Activated T-cell treated with anti-CD3 and anti-CD28 coated beads for 1 hour (primary cell): ENCODE data around the gene LEF1.
"Not testable (repeated sequence)": the region's sequence is repeated elsewhere in the genome, so short reads cannot be mapped to it uniquely, and the experiment has no call there.

Experiments
- DNase-seq: peaks from one replicate; pipeline ENCODE4 v3.0.0-alpha.2; 2020; ENCODE audit warnings: low read depth

Gene LEF1

GRCh38 chr4:108058685-108059440 lies 109.9 kb downstream of the LEF1 start:
- no peak for DNase-seq

DNA sequence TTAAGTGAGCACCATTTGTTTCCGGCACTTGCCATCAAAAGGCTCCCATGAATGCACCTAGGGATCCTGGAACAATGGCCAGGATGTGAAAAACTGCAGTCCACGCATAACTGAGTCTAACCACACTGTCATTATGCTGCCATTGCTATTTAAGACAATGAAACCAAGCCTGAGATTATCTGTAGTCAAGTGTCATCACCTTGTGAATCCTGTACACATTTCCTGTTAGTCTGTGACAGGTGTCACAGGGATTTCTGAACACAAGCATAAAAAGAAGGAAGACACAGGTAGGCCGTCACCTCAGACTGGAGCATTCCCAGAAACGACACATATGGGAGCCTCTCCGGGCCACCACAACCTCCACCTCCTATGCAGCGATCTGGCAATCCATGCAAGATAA lies 112.3 kb downstream of the LEF1 start:
- DNase-seq, result no peak

DNA sequence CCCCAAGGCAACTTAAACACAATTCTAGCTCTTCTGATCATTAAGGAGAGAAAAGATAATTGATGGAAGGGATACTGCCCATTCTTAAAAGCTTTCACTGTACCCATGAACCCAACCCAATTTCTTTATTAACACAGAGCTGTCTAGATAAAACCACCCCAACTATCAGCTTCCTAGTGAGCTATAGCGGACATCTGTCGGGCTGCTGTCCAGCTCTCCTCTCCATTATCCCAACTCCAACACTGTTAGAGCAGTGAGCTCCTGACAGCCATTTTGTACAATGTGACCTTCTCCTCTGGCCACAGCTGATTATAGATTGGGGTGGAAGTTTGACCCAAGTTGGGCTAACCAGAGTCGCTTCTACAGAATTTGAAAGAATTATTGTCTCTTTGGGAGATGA lies 112.9 kb downstream of the LEF1 start:
- DNase-seq, result no peak

DNA sequence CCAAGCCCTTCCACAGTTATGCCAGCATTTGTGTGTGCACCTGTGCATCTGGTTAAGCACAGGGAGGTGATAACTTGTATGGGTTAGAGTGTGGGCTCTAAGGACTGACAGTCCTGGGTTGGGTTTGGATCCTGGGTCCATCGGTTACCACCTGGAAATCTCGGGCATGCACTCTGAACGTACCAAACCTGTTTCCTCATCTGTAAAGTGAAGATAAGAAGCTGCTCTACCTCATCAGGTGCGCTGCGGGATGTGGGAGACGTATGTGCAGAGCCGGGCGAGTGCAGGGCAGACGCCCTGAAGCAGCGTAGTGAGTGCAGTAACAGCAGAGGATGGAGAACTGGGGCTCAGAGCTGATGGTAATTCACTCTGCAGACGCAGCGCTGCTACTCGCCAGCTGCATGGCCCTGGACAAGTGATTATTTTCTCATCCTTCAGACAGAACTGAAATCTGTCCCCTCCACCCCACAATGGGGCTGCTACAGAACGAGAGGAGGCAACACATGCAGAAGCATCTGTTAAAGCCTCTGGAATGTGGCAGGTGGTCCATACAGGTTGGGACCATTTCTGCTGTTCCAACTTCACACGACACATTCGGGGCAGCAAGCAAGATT lies 114.6 kb downstream of the LEF1 start:
- no peak for DNase-seq

GRCh38 chr4:108053251-108053711 lies 115.5 kb downstream of the LEF1 start:
- DNase-seq, result no peak

DNA sequence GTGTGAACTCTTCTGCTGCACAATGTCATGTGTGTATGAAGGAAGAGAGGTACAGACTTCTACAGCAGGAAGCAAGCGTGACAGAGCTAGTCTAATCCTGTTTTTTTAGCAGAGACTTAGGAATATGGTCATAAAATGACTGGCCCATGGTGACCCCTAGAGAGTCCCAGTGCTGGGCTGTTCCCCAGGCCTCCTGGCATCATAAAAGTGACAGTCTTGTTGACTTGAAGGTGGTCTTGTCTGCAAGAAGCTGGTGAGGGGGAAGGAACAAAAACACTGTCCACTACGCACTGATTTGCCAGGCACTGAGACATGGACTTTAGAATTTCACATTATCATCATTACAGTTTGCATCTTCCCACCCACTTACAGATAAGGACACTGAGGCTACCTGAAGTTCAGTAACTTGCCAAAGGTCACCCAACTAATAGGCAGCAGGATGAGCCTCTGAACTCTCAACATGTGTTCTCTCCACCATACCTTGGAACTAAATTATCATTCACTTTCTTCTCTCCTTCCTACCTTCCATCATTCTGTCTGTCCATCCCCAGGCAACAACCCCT lies 116.1 kb downstream of the LEF1 start:
- DNase-seq, result no peak

DNA sequence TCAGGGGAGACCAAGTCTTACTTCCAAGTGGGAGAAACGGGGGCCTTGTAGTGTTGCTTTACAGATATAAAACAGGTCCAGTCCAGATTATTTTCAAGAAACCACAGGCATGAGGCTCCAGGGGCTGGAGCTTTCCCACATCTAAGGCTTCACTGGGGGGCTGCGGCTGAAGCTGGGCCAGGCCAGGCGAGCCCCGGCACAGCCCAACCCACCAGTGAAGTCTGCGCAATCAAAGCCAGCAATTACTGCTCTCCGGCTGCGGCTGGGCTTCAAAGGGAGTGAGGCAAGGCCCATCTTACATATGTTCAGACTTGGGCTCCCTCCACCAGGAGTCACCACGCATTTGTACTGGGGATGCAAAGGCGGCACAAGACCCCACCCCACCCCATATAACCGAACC lies 117.4 kb downstream of the LEF1 start:
- DNase-seq, result no peak

DNA sequence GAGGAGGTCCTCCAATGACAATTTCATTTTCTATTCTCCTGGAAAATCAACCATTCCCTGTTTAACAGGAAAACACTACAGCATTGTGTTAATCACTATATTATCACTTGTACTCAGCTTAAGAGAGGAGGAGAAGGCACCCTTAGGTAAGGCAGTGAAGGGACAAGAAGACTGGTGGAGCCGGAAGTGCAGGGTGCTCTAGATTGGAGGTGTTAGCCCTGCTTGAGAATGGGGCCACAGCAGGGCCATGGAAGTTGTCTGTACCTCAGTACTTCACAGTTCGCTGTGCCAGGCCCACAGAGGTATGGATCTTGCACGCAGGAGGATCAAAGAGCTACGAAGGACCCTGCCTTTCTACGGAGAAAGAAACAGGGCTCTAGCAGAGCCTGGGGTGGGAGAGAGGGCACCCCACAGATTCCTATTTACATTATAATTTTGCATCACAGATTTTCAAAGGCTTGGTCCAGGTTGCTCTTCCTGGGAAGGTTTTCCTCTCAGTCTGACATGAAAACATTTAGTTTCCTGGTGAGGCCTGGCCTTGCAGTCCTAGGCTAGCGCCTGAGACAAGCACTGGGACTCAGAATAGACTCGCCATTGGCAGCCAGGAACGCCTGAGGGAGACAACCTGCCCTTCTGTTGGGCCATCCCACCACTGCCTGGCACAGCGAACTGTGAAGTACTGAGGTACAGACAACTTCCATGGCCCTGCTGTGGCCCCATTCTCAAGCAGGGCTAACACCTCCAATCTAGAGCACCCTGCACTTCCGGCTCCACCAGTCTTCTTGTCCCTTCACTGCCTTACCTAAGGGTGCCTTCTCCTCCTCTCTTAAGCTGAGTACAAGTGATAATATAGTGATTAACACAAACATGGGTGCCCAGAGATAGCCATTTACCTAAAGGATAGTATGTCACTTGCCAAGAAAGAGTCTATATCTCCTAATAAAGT lies 118.3 kb downstream of the LEF1 start:
- DNase-seq, result not testable (repeated sequence)

DNA sequence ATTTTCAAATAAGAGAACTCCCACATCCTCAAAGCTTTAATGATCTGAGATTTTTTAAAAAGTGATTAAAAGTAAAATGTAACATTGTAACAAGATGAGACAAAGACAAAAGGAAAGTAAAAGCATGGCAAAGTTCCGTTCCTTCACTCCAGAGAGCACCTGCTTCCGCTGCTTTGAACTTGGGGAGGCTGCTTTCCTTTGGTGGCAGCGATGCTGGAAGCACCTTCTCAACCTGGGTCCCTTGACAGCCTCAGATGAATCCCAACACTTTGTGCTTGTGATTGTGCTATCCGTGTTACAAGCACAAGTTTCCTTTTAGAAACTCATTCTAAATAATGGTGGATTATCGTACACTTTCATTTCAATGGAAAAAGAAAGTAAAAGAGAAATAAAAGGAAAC lies 119.3 kb downstream of the LEF1 start:
- no peak for DNase-seq

DNA sequence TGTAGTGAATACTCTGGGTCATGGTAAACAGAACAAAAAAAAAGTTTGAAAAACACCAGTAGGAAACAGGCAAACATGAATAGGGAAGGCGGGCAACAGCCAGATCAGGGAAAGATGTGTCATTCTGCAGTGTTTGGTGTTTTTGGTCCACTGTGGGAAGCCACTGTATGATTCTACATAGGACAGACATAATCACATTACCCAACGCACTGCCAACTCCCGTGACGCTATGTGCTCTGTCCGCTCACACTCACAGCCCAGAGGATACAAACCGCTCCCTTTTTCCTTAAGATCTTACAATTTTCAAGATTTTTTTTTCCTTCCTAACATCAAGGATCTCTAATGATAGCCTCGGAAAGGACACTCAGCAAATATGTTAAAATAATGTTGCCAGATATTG lies 119.7 kb downstream of the LEF1 start:
- no peak for DNase-seq

GRCh38 chr4:108048157-108048556 lies 120.6 kb downstream of the LEF1 start:
- no peak for DNase-seq

DNA sequence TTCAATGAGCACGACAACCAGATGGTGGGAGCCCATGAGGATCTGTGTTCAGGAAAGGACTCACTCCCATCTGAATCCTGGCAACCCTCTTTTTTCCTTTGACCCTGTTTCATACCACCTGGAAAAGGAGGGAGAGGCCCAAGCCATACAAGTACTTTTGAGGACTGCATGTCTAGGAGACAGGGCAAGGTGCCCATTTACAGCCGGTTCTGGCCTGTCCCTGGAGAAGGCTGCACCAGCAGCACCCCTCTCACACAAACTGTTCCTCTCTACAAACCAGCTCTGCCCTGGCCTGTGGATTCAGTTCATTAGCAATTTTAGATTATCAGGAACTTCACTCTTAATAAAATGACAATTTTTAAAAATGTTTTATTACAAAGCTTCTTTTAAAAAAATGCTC lies 121.5 kb downstream of the LEF1 start:
- no peak for DNase-seq

GRCh38 chr4:108045687-108046024 lies 123.1 kb downstream of the LEF1 start:
- DNase-seq, result no peak

DNA sequence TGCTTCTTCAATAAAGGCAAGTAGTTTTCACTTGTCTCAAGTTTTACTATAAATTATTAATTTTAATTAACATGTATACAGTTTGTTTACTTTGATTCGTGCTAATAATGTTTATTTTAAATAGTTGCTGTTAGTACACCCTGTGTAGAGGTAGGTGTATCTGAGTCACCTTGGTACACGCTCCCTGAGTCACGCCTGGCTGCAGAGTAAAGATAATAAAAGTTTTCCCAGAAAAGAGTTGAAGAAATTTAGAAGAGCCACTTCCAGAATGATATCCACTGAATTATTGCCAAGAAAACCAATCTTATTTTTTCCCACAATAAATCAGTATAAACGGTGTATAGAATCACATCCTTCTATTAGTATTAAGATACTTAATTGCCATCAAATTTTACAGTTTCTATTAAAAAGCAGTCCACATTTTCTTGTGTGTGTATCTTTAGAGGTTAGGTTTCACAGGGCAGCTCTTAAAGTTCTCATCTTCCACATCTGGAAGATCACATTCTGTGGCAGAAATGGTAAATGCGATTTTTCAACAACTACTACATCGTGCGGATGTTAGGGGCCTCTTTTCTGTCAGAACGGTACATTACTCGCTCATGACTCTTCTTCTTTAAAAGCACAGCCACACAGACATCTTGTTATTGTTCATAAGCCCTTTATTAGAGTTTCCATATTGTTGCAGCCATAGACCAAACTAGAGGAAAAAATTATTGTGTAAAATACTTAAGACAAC lies 123.6 kb downstream of the LEF1 start:
- no peak for DNase-seq

DNA sequence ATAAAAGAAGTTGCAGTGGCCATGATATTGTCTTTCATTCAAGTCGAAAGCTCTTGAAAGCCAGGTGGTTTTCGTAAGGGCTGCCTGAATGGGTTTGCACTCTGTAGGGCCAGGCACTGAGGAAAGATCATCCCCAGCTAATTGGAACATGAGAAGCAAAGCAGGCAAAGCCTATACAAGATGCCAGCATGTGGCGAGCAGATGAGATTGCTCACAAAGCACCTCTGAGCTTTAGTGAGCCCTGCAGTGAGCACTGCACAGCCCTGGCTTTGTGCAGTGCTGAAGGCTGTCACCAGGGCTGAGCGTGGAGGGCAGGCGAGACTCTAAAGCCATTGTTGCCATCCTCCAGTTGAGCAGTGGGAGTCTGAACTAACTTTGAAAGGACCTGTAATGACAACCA lies 125.2 kb downstream of the LEF1 start:
- no peak for DNase-seq

DNA sequence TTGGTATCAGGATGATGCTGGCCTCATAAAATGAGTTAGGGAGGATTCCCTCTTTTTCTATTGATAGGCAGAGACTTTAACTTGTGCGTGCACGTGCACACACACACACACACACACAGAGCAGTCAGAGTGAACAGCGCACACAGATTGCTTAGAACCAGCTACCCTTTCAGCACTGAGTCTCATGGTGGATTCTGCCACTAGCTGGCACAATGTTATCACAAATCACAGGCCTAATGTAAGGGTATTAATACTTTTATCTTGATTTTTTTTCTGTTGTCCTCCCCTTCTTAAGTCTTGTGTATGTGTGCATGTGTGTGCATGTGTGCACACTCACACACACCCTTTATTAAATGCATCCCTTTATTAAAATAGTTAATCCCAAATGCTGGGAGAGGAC lies 125.8 kb downstream of the LEF1 start:
- DNase-seq, result no peak

DNA sequence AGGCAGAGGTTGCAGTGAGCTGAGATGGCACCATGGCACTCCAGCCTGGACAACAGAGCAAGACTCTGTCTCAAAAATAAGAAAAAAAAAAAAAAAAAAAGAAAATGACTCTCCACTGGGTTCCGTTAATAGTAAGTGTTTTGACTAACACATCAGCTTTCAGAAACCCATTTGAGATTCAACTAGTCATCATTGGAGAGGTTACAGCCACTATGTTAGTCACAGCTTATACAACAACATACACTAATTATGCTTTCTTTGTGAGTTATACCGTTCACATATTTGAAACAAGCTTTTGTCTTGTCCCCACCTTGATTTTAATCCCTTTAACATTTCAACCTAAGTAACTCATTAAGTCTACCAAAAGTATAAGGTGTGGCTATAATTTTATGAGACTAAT lies 130.8 kb downstream of the LEF1 start:
- DNase-seq, result no peak

GRCh38 chr4:108036213-108036612 lies 132.5 kb downstream of the LEF1 start:
- DNase-seq, result peak; percentile 41

- DNase-seq, result no peak
Observed at GRCh38 chr4:108035691-108036090, 133.0 kb downstream of the LEF1 start.

GRCh38 chr4:108034565-108034964 lies 134.2 kb downstream of the LEF1 start:
- no peak for DNase-seq

GRCh38 chr4:108033348-108033747 lies 135.4 kb downstream of the LEF1 start:
- DNase-seq, result no peak
